GM12878 (cell line): ENCODE measurements around the gene DGKQ.

Experiments
- CBX5 ChIP-seq: sonication (generic); IDR thresholded peaks from 2 replicates; pipeline ENCODE4 v1.6.1; 2016; ENCODE audit warnings: low read depth, moderate library complexity, mild to moderate bottlenecking, inconsistent platforms
- POLR2AphosphoS5 ChIP-seq: IDR thresholded peaks from 2 replicates; pipeline ENCODE4 v1.6.1; 2011; ENCODE audit warnings: mild to moderate bottlenecking, low read length, inconsistent platforms

- TF ChIP-seq CBX5 (no peak), POLR2AphosphoS5 (no peak)
These were observed 42.0 kb downstream of the DGKQ start for GRCh38 chr4:931194-931959.
